ENCODE data around the gene RFTN1. TPM values are rescaled to one million over a fixed set of nuclear protein-coding genes. Genes with fewer than 3 reads are reported as not detected.

RFTN1 gene
- total and polyA plus RNA-seq, 10 of the 15 experiments (the other 5 are each of a cell fraction or from before 2014, with no cell fraction given): 20.6 to 213 (median 147) TPM

- TF ChIP-seq NKRF (conservative IDR thresholded peaks at IDR 0.05): peak; percentile 37; the same call in 1 of the 2 replicates
- no peak for TF ChIP-seq CREB1 (IDR thresholded peaks at IDR 0.05; ENCODE audit: low read depth)
- no peak for TF ChIP-seq MEF2A (IDR thresholded peaks at IDR 0.05; ENCODE audit: insufficient read depth, low read depth, low read length)
- TF ChIP-seq FOXM1 (IDR thresholded peaks at IDR 0.05; ENCODE audit: low read depth, low read length): no peak
- TF ChIP-seq STAT1 (conservative IDR thresholded peaks at IDR 0.05): no peak
- no peak; the same call in 1 of the 2 replicates for TF ChIP-seq CHD1 (IDR thresholded peaks at IDR 0.05; ENCODE audit: low read depth, low read length)
- no peak for TF ChIP-seq SRF (IDR thresholded peaks at IDR 0.05; ENCODE audit: low read depth in 2 of 2, low read length in 2 of 2)
- TF ChIP-seq, protein P1, sequence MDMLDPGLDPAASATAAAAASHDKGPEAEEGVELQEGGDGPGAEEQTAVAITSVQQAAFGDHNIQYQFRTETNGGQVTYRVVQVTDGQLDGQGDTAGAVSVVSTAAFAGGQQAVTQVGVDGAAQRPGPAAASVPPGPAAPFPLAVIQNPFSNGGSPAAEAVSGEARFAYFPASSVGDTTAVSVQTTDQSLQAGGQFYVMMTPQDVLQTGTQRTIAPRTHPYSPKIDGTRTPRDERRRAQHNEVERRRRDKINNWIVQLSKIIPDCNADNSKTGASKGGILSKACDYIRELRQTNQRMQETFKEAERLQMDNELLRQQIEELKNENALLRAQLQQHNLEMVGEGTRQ (IDR thresholded peaks at IDR 0.05; ENCODE audit: borderline replicate concordance, low read depth, low read length): no peak
- no peak; the same call in 1 of the 2 replicates for TF ChIP-seq POLR2AphosphoS2 (IDR thresholded peaks at IDR 0.05; ENCODE audit: low read depth, low read length)
- no peak for TF ChIP-seq WRNIP1 (IDR thresholded peaks at IDR 0.05; ENCODE audit: borderline replicate concordance, low read depth, low read length)
- no peak for TF ChIP-seq CBX3 (IDR thresholded peaks at IDR 0.05; ENCODE audit: borderline replicate concordance, low read depth)
- no peak for TF ChIP-seq PRDM15 (CRISPR knock-in tag; IDR thresholded peaks at IDR 0.05)
- TF ChIP-seq BRCA1 (IDR thresholded peaks at IDR 0.05; ENCODE audit: low read depth, low read length): no peak
- no peak for TF ChIP-seq YBX1 (IDR thresholded peaks at IDR 0.05)
- TF ChIP-seq NFIC (IDR thresholded peaks at IDR 0.05; ENCODE audit: low read depth, low read length): no peak
- no peak for TF ChIP-seq HDAC2 (IDR thresholded peaks at IDR 0.05)
- peak; percentile 43; the same call in 1 of the 2 replicates for TF ChIP-seq TAF1 (IDR thresholded peaks at IDR 0.05; ENCODE audit: borderline replicate concordance, low read depth, low read length)
- TF ChIP-seq SIX5 (IDR thresholded peaks at IDR 0.05; ENCODE audit: low read depth, low read length, severe bottlenecking): no peak
- TF ChIP-seq TCF7 (IDR thresholded peaks at IDR 0.05; ENCODE audit: borderline replicate concordance): no peak
- no peak for TF ChIP-seq SIN3A (IDR thresholded peaks at IDR 0.05; ENCODE audit: low read depth, low read length)
- TF ChIP-seq ZNF384 (IDR thresholded peaks at IDR 0.05; ENCODE audit: borderline replicate concordance, low read depth, low read length): peak; percentile 49; the same call in 1 of the 2 replicates
- TF ChIP-seq, protein P2, sequence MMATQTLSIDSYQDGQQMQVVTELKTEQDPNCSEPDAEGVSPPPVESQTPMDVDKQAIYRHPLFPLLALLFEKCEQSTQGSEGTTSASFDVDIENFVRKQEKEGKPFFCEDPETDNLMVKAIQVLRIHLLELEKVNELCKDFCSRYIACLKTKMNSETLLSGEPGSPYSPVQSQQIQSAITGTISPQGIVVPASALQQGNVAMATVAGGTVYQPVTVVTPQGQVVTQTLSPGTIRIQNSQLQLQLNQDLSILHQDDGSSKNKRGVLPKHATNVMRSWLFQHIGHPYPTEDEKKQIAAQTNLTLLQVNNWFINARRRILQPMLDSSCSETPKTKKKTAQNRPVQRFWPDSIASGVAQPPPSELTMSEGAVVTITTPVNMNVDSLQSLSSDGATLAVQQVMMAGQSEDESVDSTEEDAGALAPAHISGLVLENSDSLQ (IDR thresholded peaks at IDR 0.05): no peak
- TF ChIP-seq JUND (IDR thresholded peaks at IDR 0.05; ENCODE audit: low read depth, low read length): no peak
- peak; percentile 67 for TF ChIP-seq ATF7 (IDR thresholded peaks at IDR 0.05; ENCODE audit: low read depth)
- TF ChIP-seq LARP7 (IDR thresholded peaks at IDR 0.05): no peak
- no peak for TF ChIP-seq ASH2L (IDR thresholded peaks at IDR 0.05; ENCODE audit: borderline replicate concordance, low read depth)
Observed at GRCh38 chr3:16515885-16516420, 2.5 kb upstream of the RFTN1 start (continued).
